DMS153 treated with DMSO at 0.1 percent for 48 hours (cell line): Measurements from ENCODE around the gene ZNF771.
"Not testable (repeated sequence)": the region's sequence is repeated elsewhere in the genome, so short reads cannot be mapped to it uniquely, and the experiment has no call there.

ENCODE experiments used
- DNase-seq: peaks from one replicate; lab custom pipeline; 2025; ENCODE audit not compliant: unreplicated experiment; lab: John Stamatoyannopoulos, UW

Gene ZNF771

DNA sequence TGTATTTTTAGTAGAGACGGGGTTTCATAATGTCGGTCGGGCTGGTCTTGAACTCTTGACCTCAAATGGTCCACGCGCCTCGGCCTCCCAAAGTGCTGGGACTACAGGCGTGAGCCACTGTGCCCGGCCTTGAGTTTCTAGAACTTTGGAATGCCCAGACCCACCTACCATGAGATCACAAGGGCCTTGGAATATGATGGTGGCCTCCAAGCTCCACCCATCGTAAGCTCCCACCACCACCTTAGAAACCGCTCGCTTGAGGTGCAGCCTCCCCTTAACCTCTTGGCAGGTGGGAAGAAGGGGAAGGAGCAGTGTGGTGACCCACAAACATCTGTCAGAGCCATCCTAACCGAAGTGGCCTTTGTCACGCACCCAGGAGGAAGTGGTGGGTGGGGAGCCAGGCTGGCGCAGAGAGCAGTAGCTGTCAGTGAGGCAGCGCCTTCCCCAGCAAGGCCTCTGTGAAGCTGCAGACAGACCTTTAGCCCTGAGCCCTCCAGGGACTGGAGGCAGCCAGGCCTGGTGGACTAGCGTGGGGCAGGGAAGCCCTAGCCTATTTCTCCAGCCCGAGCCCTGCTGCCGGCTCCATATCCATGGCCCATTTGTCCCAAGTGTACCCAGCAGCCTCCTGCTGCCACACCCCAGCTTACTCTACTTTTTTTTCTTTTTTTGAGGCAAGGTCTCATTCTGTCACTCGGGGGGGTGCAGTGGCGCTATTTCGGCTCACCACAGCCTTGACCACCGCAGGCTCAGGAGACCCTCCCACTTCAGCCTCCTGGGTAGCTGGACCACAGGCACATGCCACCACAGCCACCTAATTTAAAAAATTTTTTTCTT lies 51.4 kb downstream of the ZNF771 start:
- DNase-seq: no peak

DNA sequence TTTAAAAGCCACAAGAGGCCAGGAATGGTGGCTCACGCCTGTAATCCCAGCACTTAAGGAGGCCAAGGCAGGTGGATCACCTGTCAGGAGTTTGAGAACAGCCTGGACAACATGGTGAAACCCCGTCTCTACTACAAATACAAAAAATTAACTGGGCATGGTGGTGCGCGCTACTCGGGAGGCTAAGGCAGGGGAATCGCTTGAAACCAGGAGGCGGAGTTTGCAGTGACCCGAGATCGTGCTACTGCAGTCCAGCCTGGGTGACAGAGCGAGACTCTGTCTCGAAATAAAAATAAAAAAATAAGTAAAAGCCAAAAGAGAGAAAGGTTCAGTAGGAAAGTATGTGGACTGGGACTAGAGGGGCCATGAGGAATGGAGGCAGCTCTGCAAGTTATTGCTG lies 52.0 kb downstream of the ZNF771 start:
- DNase-seq: no peak

DNA sequence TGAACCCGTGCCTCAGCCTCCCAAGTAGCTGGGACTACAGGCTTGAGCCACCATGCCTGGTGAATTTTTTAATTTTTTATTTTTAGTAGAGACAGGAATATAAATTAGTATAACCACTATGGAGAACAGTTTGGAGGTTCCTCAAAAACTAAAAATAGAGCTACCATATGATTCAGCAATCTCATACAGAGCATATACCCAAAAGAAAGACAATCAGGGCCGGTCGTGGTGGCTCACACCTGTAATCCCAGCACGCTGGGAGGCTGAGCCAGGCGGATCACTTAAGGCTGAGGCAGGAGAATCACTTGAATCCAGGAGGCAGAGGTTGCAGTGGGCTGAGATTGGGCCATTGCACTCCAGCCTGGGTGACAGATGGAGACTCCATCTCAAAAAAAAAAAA lies 54.0 kb downstream of the ZNF771 start:
- DNase-seq: not testable (repeated sequence)

DNA sequence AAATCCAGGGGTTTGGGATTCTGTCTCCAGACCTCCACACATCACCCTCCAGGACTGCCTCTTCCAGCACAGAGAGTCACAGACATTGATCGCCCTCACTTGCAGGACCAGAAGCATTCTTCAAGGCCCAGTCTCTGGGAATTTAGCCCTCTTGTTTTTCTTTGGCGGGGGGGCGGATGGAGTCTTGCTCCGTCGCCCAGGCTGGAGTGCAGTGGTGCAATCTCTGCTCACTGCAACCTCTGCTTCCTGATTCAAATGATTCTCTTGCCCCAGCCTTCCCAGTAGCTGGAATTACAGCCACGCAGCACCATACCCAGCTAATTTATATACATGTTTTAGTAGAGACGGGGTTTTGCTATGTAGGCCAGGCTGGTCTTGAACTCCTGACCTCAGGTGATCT lies 56.7 kb downstream of the ZNF771 start:
- DNase-seq: no peak
